Memory B cell (primary cell): ENCODE measurements around the gene DNAAF1.
"Not testable (repeated sequence)": the region's sequence is repeated elsewhere in the genome, so short reads cannot be mapped to it uniquely, and the experiment has no call there.

Experiments used
- ATAC-seq: fragments of 150-1000 bp; cut with Tn5 transposase; 2 replicates; pipeline ENCODE4 v1.10.0; 2021; ENCODE audit warnings: low read depth, mild to moderate bottlenecking, moderate library complexity
- DNase-seq, 2 donors: peaks; one replicate each; pipeline ENCODE4 v3.0.0; 2022; ENCODE audit warnings: low spot score in 2 of 2
- H3K27ac Mint-ChIP-seq: one replicate; pipeline ENCODE4 v1.8.0; 2022; ENCODE audit warnings: mild to moderate bottlenecking, moderate library complexity, mixed read lengths
- H3K27me3 Mint-ChIP-seq: one replicate; pipeline ENCODE4 v1.8.0; 2022; ENCODE audit warnings: mixed read lengths
- H3K36me3 Mint-ChIP-seq: one replicate; pipeline ENCODE4 v1.8.0; 2022; ENCODE audit warnings: mild to moderate bottlenecking, mixed read lengths
- H3K4me1 Mint-ChIP-seq: one replicate; pipeline ENCODE4 v1.8.0; 2022; ENCODE audit warnings: mixed read lengths
- H3K4me3 Mint-ChIP-seq: one replicate; pipeline ENCODE4 v1.8.0; 2022; ENCODE audit warnings: mild to moderate bottlenecking, moderate library complexity, mixed read lengths
- H3K9me3 Mint-ChIP-seq: one replicate; pipeline ENCODE4 v1.8.0; 2022; ENCODE audit warnings: mixed read lengths

The DNAAF1 gene

GRCh38 chr16:84207879-84208278 lies 62.8 kb downstream of the DNAAF1 start:
- Mint-ChIP-seq H3K27ac (no peak overlapping the region), H3K36me3 (no peaks in the 10 kb centered on the region), H3K27me3 (peaks cover 4% of the 10 kb centered on the region), H3K4me1 (no peaks in the 10 kb centered on the region), H3K9me3 (peaks cover 1% of the 10 kb centered on the region), H3K4me3 (no peak overlapping the region)
- no peak for DNase-seq
- ATAC-seq: no peak

- no peak for DNase-seq
- H3K36me3 Mint-ChIP-seq: no peaks in the 10 kb centered on the region
Measured at GRCh38 chr16:84209989-84210388, 64.9 kb downstream of the DNAAF1 start.

DNA sequence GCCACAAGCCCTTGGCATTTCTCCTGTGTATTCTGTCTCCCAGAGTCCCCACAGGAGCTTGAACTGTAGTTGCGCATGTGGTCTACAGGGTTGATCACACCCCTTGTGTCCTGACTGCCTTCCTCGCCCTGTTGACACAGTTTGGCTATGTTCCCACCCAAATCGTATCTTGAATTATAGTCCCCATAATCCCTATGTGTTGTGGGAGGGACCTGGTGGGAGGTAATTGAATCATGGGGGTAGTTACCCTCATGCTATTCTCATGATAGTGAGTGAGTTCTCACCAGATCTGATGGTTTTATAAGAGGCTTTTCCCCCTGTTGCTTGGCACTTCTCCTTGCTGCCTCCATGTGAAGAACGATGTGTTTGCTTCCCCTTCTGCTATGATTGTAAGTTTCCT lies 67.0 kb downstream of the DNAAF1 start:
- H3K9me3 Mint-ChIP-seq: peaks cover 1% of the 10 kb centered on the region
- peaks cover 6% of the 10 kb centered on the region for H3K27me3 Mint-ChIP-seq
- DNase-seq (no peak), ATAC-seq (no peak)
- no peak overlapping the region for H3K4me3 Mint-ChIP-seq
- H3K36me3 Mint-ChIP-seq: no peaks in the 10 kb centered on the region
- H3K27ac Mint-ChIP-seq: no peak overlapping the region
- no peaks in the 10 kb centered on the region for H3K4me1 Mint-ChIP-seq

More at GRCh38 chr16:84209989-84210388, 64.9 kb downstream of the DNAAF1 start:
- Mint-ChIP-seq H3K4me1 (no peaks in the 10 kb centered on the region), H3K4me3 (no peak overlapping the region), H3K27me3 (peaks cover 6% of the 10 kb centered on the region), H3K27ac (no peak overlapping the region), H3K9me3 (peaks cover 1% of the 10 kb centered on the region)
- no peak for ATAC-seq

- Mint-ChIP-seq H3K27me3 (peaks cover 7% of the 10 kb centered on the region), H3K4me1 (no peaks in the 10 kb centered on the region)
- no peak for ATAC-seq
Measured at GRCh38 chr16:84212631-84213030, 67.5 kb downstream of the DNAAF1 start.

GRCh38 chr16:84214451-84215066 lies 69.5 kb downstream of the DNAAF1 start:
- peaks cover 7% of the 10 kb centered on the region for H3K27me3 Mint-ChIP-seq
- no peak overlapping the region for H3K4me3 Mint-ChIP-seq
- ATAC-seq: no peak
- no peak overlapping the region for H3K27ac Mint-ChIP-seq
- no peaks in the 10 kb centered on the region for H3K4me1 Mint-ChIP-seq
- H3K9me3 Mint-ChIP-seq: no peaks in the 10 kb centered on the region
- H3K36me3 Mint-ChIP-seq: no peaks in the 10 kb centered on the region
- DNase-seq: no peak

More at GRCh38 chr16:84212631-84213030, 67.5 kb downstream of the DNAAF1 start:
- no peaks in the 10 kb centered on the region for H3K36me3 Mint-ChIP-seq
- H3K4me3 Mint-ChIP-seq: no peak overlapping the region
- H3K27ac Mint-ChIP-seq: no peak overlapping the region
- H3K9me3 Mint-ChIP-seq: peaks cover 1% of the 10 kb centered on the region
- no peak for DNase-seq

DNA sequence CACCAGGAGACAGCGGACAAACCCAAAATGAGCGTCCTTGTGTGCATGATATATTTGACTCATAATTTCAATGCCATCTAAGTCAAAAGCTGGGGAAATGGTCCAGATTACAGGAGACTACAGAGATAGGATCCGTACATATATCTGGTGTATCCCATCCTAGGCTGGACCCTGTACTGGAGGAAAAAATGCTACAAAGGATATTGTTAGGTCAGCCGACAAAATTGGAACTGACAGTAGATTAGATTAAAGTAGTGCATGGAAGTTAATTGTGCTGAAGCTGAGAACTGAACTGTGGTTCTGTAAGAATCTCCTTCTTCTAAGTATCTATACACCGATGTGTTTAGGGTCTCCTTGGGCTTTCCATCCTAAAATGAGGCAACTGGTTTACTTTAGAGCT lies 70.4 kb downstream of the DNAAF1 start:
- Mint-ChIP-seq H3K9me3 (no peaks in the 10 kb centered on the region), H3K4me3 (no peak overlapping the region), H3K27me3 (peaks cover 9% of the 10 kb centered on the region), H3K36me3 (no peaks in the 10 kb centered on the region), H3K4me1 (no peaks in the 10 kb centered on the region), H3K27ac (no peak overlapping the region)
- DNase-seq (no peak), ATAC-seq (no peak)

GRCh38 chr16:84216144-84216543 lies 71.0 kb downstream of the DNAAF1 start:
- not testable (repeated sequence) for H3K27ac Mint-ChIP-seq, DNase-seq, ATAC-seq, H3K9me3 Mint-ChIP-seq, H3K4me1 Mint-ChIP-seq, H3K36me3 Mint-ChIP-seq, H3K4me3 Mint-ChIP-seq
- peaks cover 13% of the 10 kb centered on the region for H3K27me3 Mint-ChIP-seq

GRCh38 chr16:84218176-84218823 lies 73.2 kb downstream of the DNAAF1 start:
- Mint-ChIP-seq H3K27me3 (peaks cover 13% of the 10 kb centered on the region), H3K4me1 (no peaks in the 10 kb centered on the region), H3K9me3 (no peaks in the 10 kb centered on the region), H3K4me3 (no peak overlapping the region), H3K27ac (no peak overlapping the region), H3K36me3 (no peaks in the 10 kb centered on the region)
- ATAC-seq (no peak), DNase-seq (no peak)

- no peak overlapping the region for H3K4me3 Mint-ChIP-seq
- DNase-seq (no peak), ATAC-seq (no peak)
- no peaks in the 10 kb centered on the region for H3K4me1 Mint-ChIP-seq
- H3K27ac Mint-ChIP-seq: no peak overlapping the region
- H3K36me3 Mint-ChIP-seq: no peaks in the 10 kb centered on the region
- H3K27me3 Mint-ChIP-seq: peaks cover 12% of the 10 kb centered on the region
- H3K9me3 Mint-ChIP-seq: no peaks in the 10 kb centered on the region
Measured at GRCh38 chr16:84218956-84219355, 73.8 kb downstream of the DNAAF1 start.

DNA sequence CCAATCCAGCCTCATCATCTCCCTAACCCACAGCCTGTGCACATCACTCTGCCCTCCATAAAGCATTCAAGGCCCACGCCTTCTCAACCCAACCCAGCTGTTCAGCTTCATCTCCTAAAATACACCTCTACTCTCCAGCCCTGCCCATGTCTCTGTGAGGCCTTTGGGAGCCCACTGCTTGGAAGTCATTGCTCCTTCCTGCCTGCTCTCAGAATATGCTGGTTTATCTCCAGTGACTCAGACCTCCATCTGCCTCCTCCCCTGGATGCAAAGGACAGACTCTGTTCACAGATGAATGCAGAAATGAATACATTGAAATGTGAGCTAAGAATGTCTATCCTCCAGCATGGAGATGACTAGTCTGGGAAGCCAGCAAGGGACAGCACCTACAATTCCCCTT lies 75.7 kb downstream of the DNAAF1 start:
- no peaks in the 10 kb centered on the region for H3K4me1 Mint-ChIP-seq
- H3K27ac Mint-ChIP-seq: no peak overlapping the region
- no peaks in the 10 kb centered on the region for H3K36me3 Mint-ChIP-seq
- peaks cover 11% of the 10 kb centered on the region for H3K27me3 Mint-ChIP-seq
- H3K4me3 Mint-ChIP-seq: no peak overlapping the region
- DNase-seq (no peak), ATAC-seq (no peak)
- no peaks in the 10 kb centered on the region for H3K9me3 Mint-ChIP-seq

GRCh38 chr16:84223456-84223855 lies 78.3 kb downstream of the DNAAF1 start:
- Mint-ChIP-seq H3K4me1 (no peaks in the 10 kb centered on the region), H3K27ac (no peak overlapping the region), H3K27me3 (peaks cover 22% of the 10 kb centered on the region), H3K4me3 (no peak overlapping the region), H3K36me3 (no peaks in the 10 kb centered on the region), H3K9me3 (no peaks in the 10 kb centered on the region)
- no peak for DNase-seq
- ATAC-seq: no peak

DNA sequence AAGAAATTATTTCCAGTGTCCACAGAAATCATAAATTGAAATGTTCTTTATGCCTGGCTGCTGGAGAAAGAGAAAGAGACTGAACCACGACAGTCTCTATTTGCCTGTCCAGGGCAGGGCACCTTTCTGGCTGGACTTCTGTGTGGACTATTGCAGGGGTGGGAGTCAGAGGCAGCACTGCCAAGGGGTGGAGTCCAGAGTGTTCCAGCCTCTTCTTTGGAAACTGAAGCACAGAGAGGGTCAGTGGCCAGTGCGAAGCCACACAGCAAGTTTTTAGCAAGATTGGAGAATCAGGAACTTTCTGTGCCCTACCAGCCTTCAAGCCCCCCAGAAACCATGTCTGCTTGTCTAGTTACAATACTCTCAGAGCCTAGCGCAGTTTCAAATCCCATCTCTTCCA lies 79.4 kb downstream of the DNAAF1 start:
- H3K27me3 Mint-ChIP-seq: peaks cover 22% of the 10 kb centered on the region
- H3K4me1 Mint-ChIP-seq: no peaks in the 10 kb centered on the region
- no peak overlapping the region for H3K4me3 Mint-ChIP-seq
- H3K9me3 Mint-ChIP-seq: no peaks in the 10 kb centered on the region
- no peaks in the 10 kb centered on the region for H3K36me3 Mint-ChIP-seq
- no peak for DNase-seq
- no peak for ATAC-seq
- H3K27ac Mint-ChIP-seq: no peak overlapping the region

- no peak for DNase-seq
- Mint-ChIP-seq H3K4me3 (no peak overlapping the region), H3K9me3 (no peaks in the 10 kb centered on the region), H3K4me1 (no peaks in the 10 kb centered on the region), H3K27ac (no peak overlapping the region), H3K27me3 (peaks cover 20% of the 10 kb centered on the region), H3K36me3 (no peaks in the 10 kb centered on the region)
- ATAC-seq: no peak
Measured at GRCh38 chr16:84225126-84225525, 80.0 kb downstream of the DNAAF1 start.

DNA sequence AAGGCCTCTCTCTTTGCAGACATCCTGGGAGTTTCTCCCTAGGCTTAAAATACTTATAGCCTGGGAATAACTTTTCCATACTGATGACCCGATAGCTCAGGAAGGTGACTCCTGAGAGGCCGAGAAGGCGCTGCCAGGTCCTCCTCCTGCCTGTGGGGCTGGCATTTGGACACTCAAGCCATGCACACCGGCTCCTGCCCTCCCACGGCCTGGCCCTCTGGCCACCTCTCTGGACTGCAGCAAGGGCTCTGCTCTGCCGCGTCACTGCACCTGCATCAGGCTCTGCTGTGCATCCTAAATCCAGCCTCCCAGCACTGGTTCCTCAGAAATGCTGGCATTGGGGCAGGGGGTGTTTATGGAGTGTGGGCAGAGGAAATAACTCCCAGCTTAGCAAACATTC lies 80.5 kb downstream of the DNAAF1 start:
- peaks cover 20% of the 10 kb centered on the region for H3K27me3 Mint-ChIP-seq
- DNase-seq (no peak), ATAC-seq (no peak)
- no peaks in the 10 kb centered on the region for H3K36me3 Mint-ChIP-seq
- H3K4me3 Mint-ChIP-seq: no peak overlapping the region
- H3K9me3 Mint-ChIP-seq: no peaks in the 10 kb centered on the region
- no peak overlapping the region for H3K27ac Mint-ChIP-seq
- H3K4me1 Mint-ChIP-seq: no peaks in the 10 kb centered on the region

GRCh38 chr16:84226026-84226425 lies 80.9 kb downstream of the DNAAF1 start:
- Mint-ChIP-seq H3K9me3 (no peaks in the 10 kb centered on the region), H3K36me3 (no peaks in the 10 kb centered on the region), H3K27me3 (peaks cover 17% of the 10 kb centered on the region), H3K27ac (no peak overlapping the region), H3K4me3 (no peak overlapping the region), H3K4me1 (no peaks in the 10 kb centered on the region)
- ATAC-seq (no peak), DNase-seq (no peak)
